H1 (cell line): ENCODE measurements around the gene KAZALD1. TPM values are rescaled to one million over a fixed set of nuclear protein-coding genes. Genes with fewer than 3 reads are reported as not detected.

Source experiments
- CTCF ChIA-PET: fragments of 300-600 bp; sonication (Branson Sonifier 250); formaldehyde crosslinking; loops from one replicate; lab custom pipeline; 2021; ENCODE audit not compliant: partially characterized antibody; lab: Charles Lee
- POLR2A ChIA-PET: fragments of 300-600 bp; sonication (Branson Sonifier 250); formaldehyde crosslinking; loops from one replicate; lab custom pipeline; 2021; ENCODE audit warnings: inconsistent platforms; ENCODE audit not compliant: partially characterized antibody; lab: Charles Lee
- DNase-seq, 2 experiments: peaks; one replicate each; pipeline versions ENCODE4 v3.0.0 to v3.0.0-alpha.2; 2010 to 2022; ENCODE audit warnings: low spot score in 2 of 2, low read depth in 1 of 2, mixed read lengths in 1 of 2
- FAIRE-seq: peaks from 2 replicates; lab custom pipeline; 2011; peaks lifted over from hg19 to GRCh38; lab: Jason Lieb, UNC
- H2AFZ ChIP-seq: 2 replicates; pipeline ENCODE4 v1.8.1; 2012; ENCODE audit warnings: low read length, inconsistent platforms
- H2AK5ac ChIP-seq: 2 replicates; pipeline ENCODE4 v1.6.1; 2013; ENCODE audit warnings: low read depth, low read length
- H2BK120ac ChIP-seq: replicated peaks from 2 replicates; pipeline ENCODE3; 2013; ENCODE audit warnings: low read depth, low read length, inconsistent platforms
- H2BK12ac ChIP-seq: 2 replicates; pipeline ENCODE4 v1.6.1; 2013; ENCODE audit warnings: low read depth, low read length
- H2BK15ac ChIP-seq: 2 replicates; pipeline ENCODE4 v1.6.1; 2013; ENCODE audit warnings: low read length
- H2BK20ac ChIP-seq: 2 replicates; pipeline ENCODE4 v1.6.1; 2013; ENCODE audit warnings: low read length
- H2BK5ac ChIP-seq: 2 replicates; pipeline ENCODE4 v1.6.1; 2013; ENCODE audit warnings: low read depth, low read length
- H3K14ac ChIP-seq: 2 replicates; pipeline ENCODE4 v1.6.1; 2013; ENCODE audit warnings: inconsistent platforms; ENCODE audit not compliant: insufficient read length
- H3K18ac ChIP-seq: 2 replicates; pipeline ENCODE4 v1.6.1; 2013; ENCODE audit warnings: low read length; ENCODE audit errors: extremely low read depth
- H3K23ac ChIP-seq: 2 replicates; pipeline ENCODE4 v1.6.1; 2013; ENCODE audit warnings: inconsistent platforms; ENCODE audit not compliant: insufficient read length
- H3K23me2 ChIP-seq: 2 replicates; pipeline ENCODE4 v1.6.1; 2013; ENCODE audit warnings: low read depth, low read length
- H3K27ac ChIP-seq: 2 replicates; pipeline ENCODE4 v1.6.1; 2011; ENCODE audit warnings: low read depth, low read length, inconsistent platforms
- H3K27me3 ChIP-seq, 4 experiments: replicated peaks in 1 of 4; 1 replicate in 1 of 4; 2 replicates in 3 of 4; pipeline versions ENCODE4 v1.6.1 to v1.8.1; 2011 to 2013; ENCODE audit warnings: low read length in 3 of 4, mild to moderate bottlenecking in 3 of 4, inconsistent platforms in 2 of 4, mixed read lengths in 2 of 4, moderate library complexity in 1 of 4; ENCODE audit not compliant: control insufficient read depth in 3 of 4, insufficient read depth in 3 of 4; ENCODE audit errors: extremely low read depth in 1 of 4
- H3K36me3 ChIP-seq, 4 experiments: 2 replicates each; pipeline versions ENCODE4 v1.6.1 to v1.8.1; 2011 to 2013; ENCODE audit warnings: mild to moderate bottlenecking in 4 of 4, low read length in 3 of 4, moderate library complexity in 2 of 4, control low read depth in 1 of 4, inconsistent platforms in 1 of 4; ENCODE audit not compliant: insufficient read depth in 4 of 4, control insufficient read depth in 2 of 4
- H3K4ac ChIP-seq: replicated peaks from 2 replicates; pipeline ENCODE3; 2013; ENCODE audit warnings: low read length, low read depth, mixed read lengths, inconsistent platforms; ENCODE audit not compliant: insufficient read length
- H3K4me1 ChIP-seq, 4 experiments: replicated peaks in 1 of 4; 1 replicate in 1 of 4; 2 replicates in 3 of 4; pipeline versions ENCODE4 v1.6.1 to v1.8.1; 2011 to 2013; ENCODE audit warnings: low read length in 3 of 4, inconsistent platforms in 2 of 4, mixed read lengths in 1 of 4; ENCODE audit not compliant: insufficient read depth in 4 of 4, control insufficient read depth in 3 of 4
- H3K4me2 ChIP-seq, 2 experiments: 2 replicates each; pipeline versions ENCODE4 v1.6.1 to v1.8.1; 2011 to 2013; ENCODE audit warnings: low read depth in 2 of 2, low read length in 2 of 2, control low read depth in 1 of 2, inconsistent platforms in 1 of 2, mild to moderate bottlenecking in 1 of 2; ENCODE audit not compliant: insufficient read depth in 1 of 2
- H3K4me3 ChIP-seq, 4 experiments: fragments of 200-600, 300-600 bp in 1 of 4; sonication (generic), shearing (Covaris generic), sonication (Bioruptor Twin) in 1 of 4; 2 replicates each; pipeline versions ENCODE4 v1.5.1 to v1.8.1; 2011 to 2016; ENCODE audit warnings: low read length in 4 of 4, low read depth in 3 of 4, control low read depth in 2 of 4, inconsistent platforms in 2 of 4, mild to moderate bottlenecking in 2 of 4, mixed read lengths in 1 of 4, moderate library complexity in 1 of 4; ENCODE audit not compliant: insufficient read depth in 2 of 4; ENCODE audit errors: extremely low read depth in 1 of 4
- H3K56ac ChIP-seq: replicated peaks from 2 replicates; pipeline ENCODE3; 2013; ENCODE audit warnings: low read depth, mild to moderate bottlenecking, mixed read lengths, low read length, inconsistent platforms; ENCODE audit not compliant: insufficient read length
- H3K79me1 ChIP-seq: 2 replicates; pipeline ENCODE4 v1.6.1; 2013; ENCODE audit warnings: low read depth, low read length, control low read depth
- H3K79me2 ChIP-seq, 2 experiments: 2 replicates each; pipeline versions ENCODE4 v1.6.1 to v1.8.1; 2012 to 2013; ENCODE audit warnings: low read length in 2 of 2, mild to moderate bottlenecking in 2 of 2, inconsistent platforms in 1 of 2; ENCODE audit not compliant: insufficient read depth in 2 of 2, control insufficient read depth in 1 of 2
- H3K9ac ChIP-seq, 4 experiments: replicated peaks in 1 of 4; 1 replicate in 1 of 4; 2 replicates in 3 of 4; pipeline versions ENCODE4 v1.6.1 to v1.8.1; 2011 to 2013; ENCODE audit warnings: low read depth in 3 of 4, low read length in 3 of 4, control low read depth in 2 of 4, mild to moderate bottlenecking in 2 of 4, moderate library complexity in 2 of 4, inconsistent platforms in 1 of 4; ENCODE audit errors: extremely low read depth in 1 of 4
- H3K9me3 ChIP-seq, 2 experiments: 2 replicates each; pipeline versions ENCODE4 v1.6.1 to v1.8.1; 2012 to 2013; ENCODE audit warnings: mild to moderate bottlenecking in 2 of 2, moderate library complexity in 2 of 2, control low read depth in 1 of 2, inconsistent platforms in 1 of 2, low read depth in 1 of 2, low read length in 1 of 2, mixed read lengths in 1 of 2; ENCODE audit not compliant: insufficient read depth in 2 of 2
- H4K20me1 ChIP-seq, 2 experiments: replicated peaks in 1 of 2; 2 replicates each; pipeline versions ENCODE3 to v1.8.1; 2011 to 2013; ENCODE audit warnings: inconsistent platforms in 2 of 2, low read length in 2 of 2, mild to moderate bottlenecking in 1 of 2; ENCODE audit not compliant: insufficient read depth in 2 of 2, control insufficient read depth in 1 of 2
- H4K5ac ChIP-seq: 2 replicates; pipeline ENCODE4 v1.6.1; 2013; ENCODE audit warnings: low read length, low read depth, mixed read lengths, inconsistent platforms; ENCODE audit not compliant: insufficient read length
- H4K8ac ChIP-seq: 2 replicates; pipeline ENCODE4 v1.8.0; 2013; ENCODE audit warnings: mild to moderate bottlenecking, moderate library complexity, low read length, inconsistent platforms; ENCODE audit not compliant: insufficient read depth; ENCODE audit errors: extremely low read depth
- H4K91ac ChIP-seq: replicated peaks from 2 replicates; pipeline ENCODE3; 2013; ENCODE audit warnings: low read length, mixed read lengths, inconsistent platforms; ENCODE audit not compliant: insufficient read length
- HDAC2 ChIP-seq, 2 experiments: fragments of 300-600 bp in 1 of 2; sonication (generic) in 1 of 2; IDR thresholded peaks; 2 replicates each; pipeline ENCODE4 v1.6.1; 2011 to 2012; ENCODE audit warnings: low read depth in 2 of 2, low read length in 2 of 2, mild to moderate bottlenecking in 2 of 2, moderate library complexity in 2 of 2, borderline replicate concordance in 1 of 2, inconsistent platforms in 1 of 2
- WGBS, 2 experiments: shearing (Covaris generic) in 1 of 2; methylation state at CpG; one replicate each; pipeline versions ENCODE4 v1.1.6 to v1.1.7; 2013 to 2015; ENCODE audit warnings: low lambda C conversion rate in 2 of 2, mixed read lengths in 2 of 2, inconsistent platforms in 1 of 2, low coverage in 1 of 2, missing lambda C conversion rate in 1 of 2; ENCODE audit not compliant: insufficient replicate concordance in 2 of 2, insufficient coverage in 1 of 2, insufficient read length in 1 of 2; ENCODE audit errors: extremely low coverage in 1 of 2, missing lambda C conversion rate in 1 of 2; 5-methylcytosine and 5-hydroxymethylcytosine counted together
- polyA plus RNA-seq, 7 experiments: library from polyadenylated mRNA; depleted of rRNA in 3 of 7; stranded (reverse) in 5 of 7; unstranded in 2 of 7; fragments of >200 nt in 5 of 7; fragments of 200-250 nt in 2 of 7; gene quantifications; 1 replicate in 5 of 7; 2 replicates in 1 of 7; 4 replicates in 1 of 7; pipeline versions ENCODE4 v1.2.1 to v1.2.3, GENCODE V29; 2011 to 2013; ENCODE audit warnings: missing spikeins in 2 of 7, mixed read lengths in 2 of 7
- total RNA-seq: library from RNA; stranded (reverse); fragmentation: NEBNext Ultra II Directional; extraction: Animal tissue kit (Norgen Biotek cat#: 25700); gene quantifications from 2 replicates; pipeline ENCODE4 v1.2.1, GENCODE V29; 2021

Gene KAZALD1
- total and polyA plus RNA-seq, 2 of the 8 experiments (the other 6 are each of a cell fraction or from before 2014, with no cell fraction given): 0.65 to 1.9 TPM

DNA sequence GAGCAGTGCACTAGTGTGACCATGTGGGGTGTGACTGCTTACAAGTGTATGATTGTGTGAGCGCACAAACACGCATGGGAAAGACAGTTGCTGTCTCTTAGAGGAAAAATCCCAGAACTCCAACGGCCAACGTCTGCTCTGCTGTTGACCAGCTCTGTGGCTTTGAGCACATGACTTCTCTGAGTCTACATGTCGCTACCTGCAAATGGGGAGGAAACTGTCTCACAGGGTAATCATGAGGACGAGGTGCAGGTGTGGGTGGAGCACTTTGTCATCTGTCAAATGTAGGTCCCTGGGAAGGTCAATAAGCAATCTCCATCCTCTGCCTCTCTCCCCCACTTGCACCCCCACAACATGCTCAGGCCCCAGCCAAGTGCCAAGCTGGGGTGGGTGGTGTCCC is 38.1 kb downstream of the KAZALD1 start:
- Histone ChIP-seq H2BK12ac (no peak overlapping the region), H3K27ac (no peak overlapping the region), H3K4me2 (no peak overlapping the region), H3K23me2 (no peaks in the 10 kb centered on the region), H2AFZ (no peak overlapping the region), H3K9ac (no peak overlapping the region), H3K79me2 (no peaks in the 10 kb centered on the region), H3K36me3 (no peaks in the 10 kb centered on the region), H4K20me1 (no peaks in the 10 kb centered on the region), H3K23ac (no peak overlapping the region), H3K4me3 (no peak overlapping the region), H2BK15ac (no peak overlapping the region), H3K4me1 (peaks cover 2 to 3% (median 3%) of the 10 kb centered on the region in 4 experiments; a peak in 5 of 7 replicates), H3K18ac (no peak overlapping the region), H2BK120ac (no peak overlapping the region), H3K56ac (no peak overlapping the region), H3K14ac (no peak overlapping the region), H4K5ac (no peak overlapping the region), H3K9me3 (no peaks in the 10 kb centered on the region), H2AK5ac (no peak overlapping the region), H3K27me3 (peaks cover 0 to 29% (median 12%) of the 10 kb centered on the region in 4 experiments; a peak in 5 of 7 replicates), H4K91ac (no peak overlapping the region), H2BK5ac (no peak overlapping the region), H3K4ac (no peak overlapping the region), H3K79me1 (no peaks in the 10 kb centered on the region), H4K8ac (no peak overlapping the region), H2BK20ac (no peak overlapping the region)
- ChIA-PET CTCF (interaction anchor here (1.5 to 59.5 kb wide), 7 partner anchors 9 to 86 kb away, joined by 4 to 2176 read pairs (median 128); partner anchors contain the start of genes KAZALD1, PDZD7 and SFXN3), POLR2A (no interaction called here)
- FAIRE-seq (no peak), DNase-seq (no peak)
- no peak for TF ChIP-seq HDAC2 (IDR thresholded peaks at IDR 0.05; ENCODE audit: borderline replicate concordance in 1 of 2, low read depth in 2 of 2, low read length in 2 of 2)
- WGBS, 2 experiments: 81% methylated on average over 6 of the region's 6 CpGs; no CpG with 5 or more reads in 1 of the 2 experiments
